Stimulated activated CD8-positive, alpha-beta memory T cell treated with anti-CD3 and anti-CD28 coated beads, Interleukin-15, amount 100 ng/mL, for 24 hours (primary cell): ENCODE measurements around the gene AACS.

ENCODE experiments used
- DNase-seq: peaks from one replicate; pipeline ENCODE4 v3.0.0-alpha.2; 2020; ENCODE audit warnings: low read depth

Gene AACS

DNA sequence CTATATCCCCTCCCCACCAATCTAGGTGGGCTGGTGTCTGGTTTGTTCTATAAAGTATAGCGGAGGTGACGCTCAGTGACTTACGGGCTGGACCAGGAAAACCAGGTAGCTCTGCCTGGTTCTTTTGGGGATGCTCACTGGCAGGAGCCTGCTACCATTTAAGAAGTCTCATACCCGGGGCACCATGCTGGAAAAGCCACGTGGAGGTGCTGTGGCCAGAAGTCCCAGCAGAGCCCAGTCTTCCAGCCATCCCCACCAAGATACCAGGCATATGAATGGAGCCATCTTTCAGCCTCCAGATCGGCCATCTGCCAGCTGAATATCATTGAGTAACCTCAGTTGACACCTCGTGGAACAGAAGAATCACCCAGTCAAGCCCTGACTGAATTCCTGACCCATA lies 87.2 kb downstream of the AACS start:
- DNase-seq = no peak

DNA sequence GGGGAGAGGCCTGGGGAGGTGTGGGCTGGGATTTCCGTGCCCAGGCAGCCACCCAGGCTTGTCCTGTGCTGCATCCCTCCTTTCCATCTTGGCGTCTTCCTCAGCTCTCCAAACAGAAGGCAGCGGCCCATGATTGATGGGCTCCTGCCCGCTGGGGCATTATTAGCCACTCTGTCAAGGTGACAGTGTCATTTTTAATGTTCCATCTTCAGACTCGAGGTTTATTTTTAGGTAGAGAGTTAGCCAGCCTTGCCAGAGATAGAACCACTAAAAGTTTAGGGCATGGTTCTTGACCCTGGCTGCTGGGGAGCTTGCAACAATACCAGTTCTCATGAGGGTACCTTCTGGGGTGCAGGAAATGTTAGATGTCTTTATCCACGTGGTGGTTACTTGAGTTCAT lies 90.1 kb downstream of the AACS start:
- no peak for DNase-seq

DNA sequence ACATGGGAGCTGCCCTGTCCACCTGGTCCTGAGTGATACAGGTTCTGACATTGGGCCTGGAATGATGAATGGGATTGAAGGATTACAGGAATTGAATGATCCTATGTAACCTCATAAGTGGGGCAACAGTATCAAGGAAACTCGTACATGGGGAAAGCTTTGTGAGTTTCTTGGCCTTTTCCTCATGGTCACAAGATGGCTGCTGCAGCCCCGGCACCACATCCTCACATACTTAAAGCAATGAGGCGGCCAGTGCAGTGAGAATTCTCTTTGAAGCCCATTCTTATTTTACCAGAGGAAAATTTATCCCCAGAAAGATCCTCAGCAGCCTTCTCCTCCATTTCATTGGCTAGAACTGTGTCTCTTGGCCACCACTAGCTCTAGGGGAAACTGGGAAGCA lies 91.9 kb downstream of the AACS start:
- DNase-seq = no peak

DNA sequence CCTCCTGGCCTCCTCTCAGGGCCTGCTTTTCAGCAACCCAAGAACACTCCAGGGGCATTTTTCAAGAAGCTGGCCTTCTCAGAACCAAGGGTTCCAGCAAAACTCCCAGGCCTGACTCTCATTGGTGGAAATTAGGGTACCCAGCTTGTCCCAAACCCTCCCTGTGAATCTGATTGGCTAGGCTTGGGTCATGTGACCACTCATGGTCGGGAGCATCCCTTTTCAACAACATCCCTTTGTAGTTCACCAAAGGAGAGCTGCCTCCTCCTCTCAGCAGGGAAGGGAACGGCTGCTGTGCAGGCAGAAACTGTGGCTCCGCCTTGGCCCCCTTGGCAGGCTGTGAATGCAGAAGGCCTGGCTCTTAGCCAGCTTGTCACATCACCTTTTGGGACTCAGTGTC lies 94.5 kb downstream of the AACS start:
- DNase-seq = no peak

DNA sequence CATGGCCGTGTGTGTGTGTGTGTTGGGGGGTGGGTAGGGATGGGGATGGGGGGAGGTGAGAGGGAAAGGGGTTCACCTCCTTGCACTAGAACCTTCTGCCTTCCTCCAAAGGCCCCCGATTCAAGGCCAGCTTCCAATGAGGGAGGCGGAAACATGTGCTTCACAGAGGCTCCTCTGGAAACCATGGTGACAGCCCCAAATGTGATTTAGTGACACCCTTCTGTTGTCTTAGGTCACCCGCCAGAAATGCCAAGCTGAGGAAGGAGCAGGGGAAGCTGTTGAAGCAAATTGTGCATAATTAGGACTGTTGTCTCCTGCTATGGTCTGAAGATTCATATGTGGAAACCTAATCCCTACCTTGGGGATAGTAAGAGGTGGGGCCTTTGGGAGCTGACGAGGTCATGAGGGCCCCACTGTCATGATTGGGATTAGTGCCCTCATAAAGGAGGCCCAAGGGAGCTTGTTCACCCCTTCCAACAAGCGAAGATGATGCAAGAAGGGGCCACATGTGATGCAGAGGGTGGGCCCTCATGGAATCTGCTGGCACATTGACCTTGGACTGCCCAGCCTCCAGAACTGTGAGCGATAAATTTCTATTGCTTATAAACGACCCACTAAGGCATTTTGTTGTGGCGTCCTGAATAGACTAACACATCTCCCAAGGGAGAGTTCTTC lies 95.2 kb downstream of the AACS start:
- DNase-seq = no peak

DNA sequence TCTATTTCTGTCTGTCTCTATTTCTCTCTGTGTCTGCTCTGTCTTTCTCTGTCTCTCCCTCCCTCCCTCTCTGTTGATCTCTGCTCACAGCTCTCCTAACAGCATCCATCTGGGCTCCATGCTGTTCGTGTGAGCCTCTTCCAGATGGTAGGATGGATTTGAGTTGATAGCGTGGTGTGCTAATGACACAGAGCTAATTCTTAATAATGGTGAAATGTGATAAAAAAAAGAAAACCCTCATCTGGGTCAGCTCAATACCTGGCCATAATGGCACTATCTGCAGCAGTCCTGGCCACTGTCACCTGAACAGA lies 96.4 kb downstream of the AACS start:
- DNase-seq = no peak

DNA sequence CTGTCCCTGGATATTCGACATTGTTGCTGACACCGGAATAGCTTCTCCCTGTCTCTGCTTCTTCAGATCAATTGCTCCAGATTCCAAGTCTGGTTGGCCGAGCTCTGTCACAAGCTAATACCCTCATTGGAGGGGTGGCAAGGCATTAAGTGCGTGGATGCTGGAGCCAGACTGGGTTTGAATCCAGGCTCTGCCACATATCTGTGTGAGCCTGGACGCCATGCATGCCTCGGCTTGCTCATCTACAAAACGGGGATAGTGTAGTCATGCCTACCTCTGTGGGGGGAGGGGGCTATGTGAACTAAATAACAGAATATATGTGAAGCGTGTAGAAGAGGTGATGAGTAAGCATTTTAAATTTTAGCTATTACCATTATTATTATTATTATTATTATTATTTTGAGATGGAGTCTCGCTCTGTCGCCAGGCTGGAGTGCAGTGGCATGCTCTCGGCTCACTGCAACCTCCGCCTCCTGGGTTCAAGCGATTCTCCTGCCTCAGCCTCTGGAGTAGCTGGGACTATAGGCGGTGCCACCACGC lies 97.3 kb downstream of the AACS start:
- DNase-seq = no peak

DNA sequence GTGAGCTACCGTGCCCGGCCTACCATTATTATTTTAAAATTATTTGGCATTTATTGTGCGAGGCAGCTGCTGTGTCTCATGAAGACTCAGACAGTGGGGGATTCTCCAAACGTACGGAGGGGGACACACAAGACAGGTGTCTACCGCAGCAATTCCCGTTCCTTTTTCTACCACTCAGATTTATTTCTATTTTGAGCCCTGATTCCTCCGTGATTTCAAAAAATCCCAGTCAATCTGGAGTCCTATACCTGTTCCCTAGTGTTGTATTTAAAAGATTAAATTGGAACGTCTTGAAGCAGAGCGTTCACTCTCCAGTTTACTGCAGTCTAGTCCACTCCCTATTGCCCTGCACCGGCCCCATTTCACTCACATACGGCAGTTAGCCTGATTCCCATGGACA lies 97.9 kb downstream of the AACS start:
- DNase-seq = no peak

DNA sequence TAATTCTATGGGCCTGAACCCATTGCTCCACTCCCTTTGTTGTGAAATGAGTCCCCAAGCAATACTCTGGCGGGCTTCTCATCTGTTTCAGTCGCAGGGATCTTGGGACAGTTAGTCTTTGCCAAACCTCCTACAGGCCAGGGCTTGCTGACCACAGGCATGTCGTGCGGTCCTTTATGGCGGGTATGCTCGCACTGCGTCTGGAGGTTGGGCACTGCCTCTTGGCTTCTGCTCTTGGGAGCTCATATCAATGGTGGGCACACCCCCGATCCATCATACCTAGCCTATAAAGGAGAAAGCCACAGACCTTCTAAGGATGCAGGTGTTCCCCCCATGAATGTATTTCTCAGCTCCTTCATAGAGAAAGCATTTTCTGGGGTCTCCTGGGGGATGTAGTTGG lies 99.3 kb downstream of the AACS start:
- no peak for DNase-seq

DNA sequence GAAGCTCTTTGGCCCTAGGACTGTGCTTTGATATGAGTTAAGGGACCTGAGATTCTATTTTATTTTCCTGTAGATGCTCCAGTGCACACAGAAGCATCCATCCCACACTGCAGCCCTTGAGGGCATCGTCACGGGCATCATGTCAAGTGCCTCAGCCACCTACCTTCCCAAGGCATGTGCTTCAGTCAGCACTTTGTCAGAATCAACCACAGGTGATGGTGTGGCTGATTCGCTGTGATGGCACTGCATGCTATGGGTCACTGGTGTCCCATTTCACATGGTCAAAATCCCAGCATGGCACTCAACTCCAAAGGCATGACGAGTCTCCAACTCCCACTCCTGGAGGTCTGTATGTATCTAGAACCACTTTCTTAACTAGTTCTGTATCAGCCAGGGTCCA lies 100.8 kb downstream of the AACS start:
- no peak for DNase-seq

DNA sequence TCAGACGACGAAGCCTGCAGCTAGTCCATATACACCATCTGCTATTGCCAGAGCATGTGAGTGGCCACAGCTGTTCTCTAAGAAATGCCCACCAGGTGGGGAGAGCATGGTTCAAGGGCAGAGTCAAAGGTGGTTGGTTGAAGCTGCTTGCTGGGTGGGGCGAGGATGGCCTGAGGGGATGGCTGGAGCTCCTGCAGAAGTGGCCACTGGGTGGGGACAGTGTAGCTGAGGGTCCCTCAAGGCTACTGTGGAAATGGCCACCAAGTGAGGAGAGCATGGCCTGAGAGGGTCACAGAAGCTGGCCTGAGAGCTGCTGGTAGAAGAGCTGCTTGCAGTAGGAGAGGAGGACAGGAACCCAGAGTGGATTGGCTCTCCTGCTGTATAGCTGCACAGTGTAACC lies 102.4 kb downstream of the AACS start:
- no peak for DNase-seq

DNA sequence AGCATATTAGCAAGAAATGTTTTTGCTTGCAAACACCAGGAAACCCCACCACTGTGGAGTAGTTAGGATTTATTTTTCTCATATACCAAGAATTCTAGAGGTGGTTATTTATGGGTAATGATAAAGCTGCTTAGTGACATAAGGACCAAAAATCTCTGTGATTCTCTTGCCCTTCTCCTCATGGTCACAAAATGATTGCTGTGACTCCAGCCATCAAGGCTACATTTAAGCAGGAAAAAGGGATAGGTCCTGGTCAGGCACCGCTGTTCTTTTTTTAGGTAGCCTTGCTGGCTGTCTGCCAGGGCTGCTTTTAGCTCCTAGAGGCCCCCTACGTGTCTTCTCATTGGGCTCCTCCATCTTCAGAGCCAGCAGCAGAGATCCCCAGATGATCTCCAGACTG lies 104.2 kb downstream of the AACS start:
- DNase-seq = no peak

DNA sequence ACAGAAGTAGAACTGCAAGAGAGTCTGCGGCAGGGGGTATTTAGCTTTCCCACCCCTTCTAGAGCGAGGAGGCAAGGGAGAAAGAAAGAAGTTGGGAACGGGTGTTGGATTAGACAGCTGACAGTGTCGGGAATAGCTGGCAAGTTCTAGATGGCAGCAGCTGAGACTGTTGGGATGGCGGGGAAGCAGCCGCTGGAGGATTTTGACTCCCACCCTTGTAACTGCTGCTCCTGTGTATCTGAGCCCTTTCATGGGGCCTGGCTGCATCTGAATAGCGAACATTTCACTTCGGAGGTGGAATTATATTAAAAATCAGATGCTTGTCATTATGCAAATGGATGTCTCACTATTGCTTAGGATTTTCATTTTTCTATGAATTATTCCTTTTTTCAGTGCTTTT lies 104.6 kb downstream of the AACS start:
- no peak for DNase-seq

DNA sequence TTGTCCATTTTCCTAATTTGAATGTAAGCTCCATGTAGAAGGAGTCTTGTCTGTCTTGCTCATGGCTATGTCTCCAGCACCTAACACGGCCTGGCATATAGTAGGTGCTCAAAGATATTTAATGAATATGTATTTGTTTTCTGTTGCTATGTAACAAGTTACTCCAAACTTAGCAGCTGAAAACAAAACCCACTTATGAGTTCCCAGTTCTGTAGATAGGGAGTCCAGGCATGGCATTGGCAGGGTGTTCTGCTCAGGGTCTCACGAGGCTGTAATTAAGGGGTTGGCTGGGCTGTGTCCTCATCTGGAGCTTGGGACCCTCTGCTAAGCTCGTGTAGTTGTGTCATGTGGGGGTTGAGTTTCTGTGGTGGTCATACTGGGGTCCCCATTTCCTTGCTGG lies 106.0 kb downstream of the AACS start:
- no peak for DNase-seq

DNA sequence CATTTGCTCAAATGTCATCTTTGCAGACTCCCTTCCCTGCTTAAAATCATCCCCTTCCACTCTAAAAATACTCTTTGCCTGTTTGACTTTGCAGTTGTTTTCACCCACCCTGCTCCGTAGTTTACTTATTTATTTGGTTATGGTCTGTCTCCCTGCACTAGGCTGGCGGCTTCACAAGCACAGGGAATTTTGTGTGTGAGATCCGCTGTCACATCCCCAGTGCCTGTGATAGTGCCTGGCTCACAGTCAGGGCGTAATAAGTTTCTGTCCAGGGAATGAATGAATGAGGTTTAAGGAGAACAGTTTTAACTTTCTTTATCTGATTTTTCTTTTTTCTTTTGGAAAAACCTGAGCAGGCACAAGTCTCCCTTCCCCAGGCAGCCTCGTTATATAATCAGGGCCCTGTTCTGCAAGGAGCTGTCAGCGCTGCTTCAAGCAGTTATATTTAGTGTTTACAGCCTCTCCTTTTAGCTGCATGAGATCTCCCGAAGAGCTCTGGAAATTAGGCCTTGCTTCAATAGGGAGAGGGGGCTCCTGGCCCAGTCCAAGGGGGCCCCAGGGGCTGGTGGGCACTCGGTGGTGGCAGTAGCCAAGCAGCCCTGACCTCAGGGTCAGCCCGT lies 107.1 kb downstream of the AACS start:
- DNase-seq = no peak

DNA sequence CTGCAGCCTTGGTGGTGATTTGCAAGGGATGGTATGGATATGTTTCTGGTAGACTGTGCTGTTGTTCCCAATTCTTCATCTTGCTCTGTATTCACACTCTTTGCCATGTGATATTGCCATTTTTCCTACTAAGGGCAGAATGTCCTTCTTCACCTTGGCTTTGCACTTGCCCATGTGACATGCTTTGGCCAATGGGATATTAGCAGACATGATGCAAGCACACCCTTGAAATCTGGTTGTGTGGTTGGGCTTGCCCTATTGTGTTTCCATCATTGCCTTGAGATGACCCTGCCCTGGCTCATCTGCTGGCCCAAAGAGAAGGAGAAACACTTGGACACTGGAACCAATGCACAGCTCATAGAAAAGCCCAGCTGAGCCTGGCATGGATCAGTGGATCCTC lies 110.3 kb downstream of the AACS start:
- DNase-seq = no peak

DNA sequence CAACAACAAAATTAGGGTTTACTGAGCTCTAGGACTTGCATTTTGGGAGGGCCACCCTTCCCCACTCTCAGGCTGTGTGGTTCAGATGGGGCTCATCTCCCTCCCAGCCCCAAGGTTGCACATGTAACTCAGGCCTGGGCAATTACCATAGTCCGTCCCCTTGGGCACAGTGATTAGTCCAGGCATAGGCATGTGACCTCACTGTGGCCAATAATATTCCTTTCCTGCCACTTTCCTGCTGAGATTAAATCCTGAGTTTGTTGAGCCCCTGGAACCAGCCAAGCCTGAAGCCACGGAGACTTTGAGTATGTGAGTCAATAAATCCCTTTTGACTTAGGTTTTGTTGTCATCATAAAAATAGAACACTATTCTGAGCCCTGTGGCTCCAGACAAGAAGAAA lies 113.0 kb downstream of the AACS start:
- DNase-seq = no peak

DNA sequence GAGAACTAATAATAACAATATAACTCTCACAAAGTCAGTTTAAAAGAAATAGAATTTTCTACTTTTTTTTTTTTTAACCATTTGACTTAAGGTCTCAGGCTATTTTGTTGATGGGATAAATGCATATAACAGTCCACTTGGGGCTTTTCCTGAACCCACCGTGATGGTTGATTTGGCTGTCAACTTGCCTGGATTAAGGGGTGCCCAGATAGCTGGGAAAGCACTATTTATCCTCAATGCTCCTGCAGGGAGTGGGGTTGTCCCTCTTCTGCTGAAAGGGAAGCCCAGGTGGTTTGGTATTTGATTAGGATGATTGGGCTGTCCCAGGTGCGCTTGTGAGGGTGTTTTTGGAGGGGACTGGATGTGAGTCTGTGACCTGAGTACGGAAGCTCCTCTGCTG lies 114.9 kb downstream of the AACS start:
- DNase-seq = no peak

DNA sequence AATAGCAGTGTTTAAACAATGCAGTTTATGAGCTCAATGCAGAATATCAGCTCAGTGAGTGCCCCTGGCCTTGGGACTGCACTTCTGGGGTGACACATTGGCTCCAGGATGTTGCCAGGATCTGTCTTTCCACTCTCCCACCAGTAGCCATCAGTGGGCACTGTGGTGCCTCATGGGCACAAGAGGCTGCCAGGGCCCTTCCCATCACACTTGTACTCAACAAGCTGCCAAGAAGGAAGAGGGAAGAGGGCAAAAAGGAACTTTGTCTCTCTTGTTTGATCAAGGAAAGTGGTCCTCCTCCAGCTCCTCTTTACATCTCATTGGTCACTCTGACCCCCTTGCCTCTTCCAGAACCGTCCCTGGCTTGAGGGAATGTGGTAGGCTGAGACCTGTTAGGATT lies 115.9 kb downstream of the AACS start:
- DNase-seq = no peak

DNA sequence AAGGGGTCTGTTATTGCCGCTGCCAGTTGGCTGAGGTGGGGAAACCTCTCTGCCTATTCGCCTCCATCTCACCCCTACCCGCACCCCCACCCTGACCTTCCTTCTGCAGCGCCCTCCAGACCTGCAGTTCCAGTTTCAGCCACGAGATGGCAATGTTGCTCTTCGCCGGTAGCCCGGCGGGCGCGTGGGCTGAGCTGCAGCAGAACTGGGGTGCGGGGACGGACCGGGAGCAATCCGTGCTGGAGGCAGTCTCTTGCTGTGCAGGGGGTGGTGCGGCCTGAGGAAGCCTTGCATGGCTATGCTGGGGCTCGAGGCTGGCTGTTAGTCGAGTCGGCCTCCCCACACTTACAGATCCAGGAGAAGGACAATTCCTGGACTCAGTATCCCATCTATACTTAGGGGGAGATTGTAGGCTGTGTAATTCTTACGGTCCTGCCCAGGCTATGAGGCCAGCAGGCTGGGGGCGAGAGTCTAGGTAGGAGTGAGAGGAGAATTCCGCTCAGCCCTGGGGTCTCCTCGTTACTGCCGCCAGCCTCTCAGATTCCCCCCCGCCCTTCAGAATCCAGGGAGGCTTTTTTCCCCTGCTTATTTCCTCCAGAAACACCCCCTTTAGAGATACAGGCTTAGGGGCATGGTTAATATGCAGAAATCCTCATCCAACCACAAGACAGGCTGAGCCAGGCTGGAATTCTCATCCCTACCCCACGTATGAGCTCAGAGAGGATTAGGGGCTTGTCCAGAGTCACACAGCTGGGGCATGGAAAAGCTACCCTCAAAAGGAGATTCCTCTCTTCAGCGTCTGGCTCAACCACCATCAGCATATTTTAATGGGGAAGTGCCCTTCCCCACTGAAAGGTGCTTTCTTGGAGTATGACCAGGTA lies 118.2 kb downstream of the AACS start:
- peak; percentile 87 for DNase-seq

DNA sequence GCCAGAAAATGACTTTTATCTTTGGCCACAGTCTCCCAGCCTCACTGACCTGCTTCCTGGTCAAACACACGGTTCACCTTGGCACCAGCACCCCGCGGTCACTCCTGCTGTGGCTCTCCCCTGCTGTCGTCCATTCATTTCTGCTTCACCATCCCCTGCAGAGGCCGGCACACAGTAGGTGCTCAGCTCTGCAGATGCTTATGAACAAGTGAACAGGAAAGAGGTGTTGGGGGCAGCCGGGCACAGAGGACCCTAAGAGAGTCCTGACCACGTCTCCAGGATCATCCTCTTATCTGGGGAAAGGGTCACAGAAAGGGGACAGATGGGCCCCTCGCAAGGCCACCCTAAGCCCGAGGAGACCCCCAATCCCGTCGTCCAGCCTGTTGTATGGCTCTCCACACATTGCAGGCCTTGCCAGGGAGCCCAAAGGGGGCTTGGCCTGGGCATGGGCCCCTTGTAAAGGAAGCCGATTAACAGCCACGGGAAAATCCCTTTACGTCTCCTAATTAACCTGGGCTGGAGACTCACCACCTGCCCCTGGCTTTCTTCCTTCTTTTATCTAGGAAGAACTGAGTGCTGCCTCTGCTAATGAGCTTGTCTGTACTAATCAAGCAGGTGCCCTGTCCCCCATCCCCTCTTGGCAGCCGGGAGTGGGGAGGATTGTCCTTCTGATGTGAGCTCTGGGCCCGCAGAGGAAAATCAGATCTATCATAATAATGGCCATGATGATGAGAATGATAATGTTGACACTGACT lies 119.2 kb downstream of the AACS start:
- DNase-seq = no peak

DNA sequence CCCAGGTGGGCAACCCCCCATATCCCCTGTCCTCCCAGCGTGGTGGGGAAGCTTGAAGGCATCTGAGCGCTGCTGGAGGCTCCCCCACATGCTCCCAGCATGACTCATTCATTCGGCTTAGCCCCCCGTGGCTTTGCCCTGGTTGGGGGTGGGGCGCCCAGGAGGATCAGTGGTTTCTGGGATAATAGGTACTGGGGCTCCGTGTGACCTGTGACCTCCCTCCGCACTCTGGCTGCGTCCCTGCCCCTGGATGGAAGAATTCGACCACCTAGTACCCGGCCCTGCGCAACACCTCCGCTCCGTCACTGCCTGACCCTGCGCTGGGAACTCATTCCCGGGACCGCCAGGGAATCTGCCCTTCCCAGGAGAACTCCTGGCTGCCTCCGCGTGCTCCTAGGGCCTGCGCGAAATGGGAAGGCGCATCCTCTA lies 120.1 kb downstream of the AACS start:
- no peak for DNase-seq
